ENCODE results near the gene TPRX2. TPM values are rescaled to one million over a fixed set of nuclear protein-coding genes. Genes with fewer than 3 reads are reported as not detected.

The TPRX2 gene
- total and polyA plus RNA-seq, 2 of the 8 experiments (the other 6 are each of a cell fraction or from before 2014, with no cell fraction given), result not detected

- H3K4me1 ChIP-seq (replicated peaks in 1 of 4; ENCODE audit: control insufficient read depth in 3 of 4, insufficient read depth in 4 of 4, low read length in 3 of 4), result peaks cover 0 to 1% (median 0%) of the 10 kb centered on the region in 4 experiments; a peak in 3 of 7 replicates
- no peak overlapping the region for H2BK120ac ChIP-seq (replicated peaks; ENCODE audit: low read depth, low read length)
- H2AK5ac ChIP-seq (ENCODE audit: low read depth, low read length), result no peak overlapping the region
- no peak overlapping the region for H3K56ac ChIP-seq (replicated peaks; ENCODE audit: insufficient read length, low read depth, low read length)
- FAIRE-seq (no peak), DNase-seq (ENCODE audit: low read depth in 1 of 2, low spot score in 2 of 2) (no peak)
- no peak overlapping the region for H3K14ac ChIP-seq (ENCODE audit: insufficient read length)
- H2AFZ ChIP-seq (ENCODE audit: low read length), result no peak overlapping the region
- no peaks in the 10 kb centered on the region for H3K23me2 ChIP-seq (ENCODE audit: low read depth, low read length)
- no peak overlapping the region for H4K8ac ChIP-seq (ENCODE audit: extremely low read depth, insufficient read depth, low read length)
- H3K79me1 ChIP-seq (ENCODE audit: low read depth, low read length), result no peaks in the 10 kb centered on the region
- H3K9ac ChIP-seq (replicated peaks in 1 of 4; ENCODE audit: extremely low read depth in 1 of 4, low read depth in 3 of 4, low read length in 3 of 4), result no peak overlapping the region; a peak in 1 of 7 replicates
- no peaks in the 10 kb centered on the region for H3K9me3 ChIP-seq (ENCODE audit: insufficient read depth in 2 of 2, low read depth in 1 of 2, low read length in 1 of 2)
- 0 out of 2 replicates have a peak overlapping the region, but pooled peaks have one; percentile 6 for H2BK12ac ChIP-seq (ENCODE audit: low read depth, low read length)
- no peak overlapping the region for H3K18ac ChIP-seq (ENCODE audit: extremely low read depth, low read length)
- H4K91ac ChIP-seq (replicated peaks; ENCODE audit: insufficient read length, low read length), result no peak overlapping the region
- WGBS, 2 experiments (ENCODE audit: extremely low coverage in 1 of 2, insufficient coverage in 1 of 2, insufficient read length in 1 of 2, insufficient replicate concordance in 2 of 2, low coverage in 1 of 2, low lambda C conversion rate in 2 of 2, missing lambda C conversion rate in 1 of 2), result 87% methylated on average over 5 of the region's 5 CpGs; no CpG with 5 or more reads in 1 of the 2 experiments
- H4K5ac ChIP-seq (ENCODE audit: insufficient read length, low read depth, low read length), result no peak overlapping the region
- H3K4me2 ChIP-seq (ENCODE audit: insufficient read depth in 1 of 2, low read depth in 2 of 2, low read length in 2 of 2), result no peak overlapping the region
- H2BK20ac ChIP-seq (ENCODE audit: low read length), result no peak overlapping the region
- peak overlapping the region; percentile 20; the same call in 1 of the 2 replicates for H2BK5ac ChIP-seq (ENCODE audit: low read depth, low read length)
- no peaks in the 10 kb centered on the region for H3K27me3 ChIP-seq (replicated peaks in 1 of 4; ENCODE audit: control insufficient read depth in 3 of 4, extremely low read depth in 1 of 4, insufficient read depth in 3 of 4, low read length in 3 of 4)
- TF ChIP-seq SUZ12 (IDR thresholded peaks at IDR 0.05; ENCODE audit: low read length), result no peak
- no peak for TF ChIP-seq YY1 (IDR thresholded peaks at IDR 0.05; ENCODE audit: low read depth, low read length)
- no peak for TF ChIP-seq MAFK (IDR thresholded peaks at IDR 0.05; ENCODE audit: low read depth, low read length)
- no peak for TF ChIP-seq NANOG (IDR thresholded peaks at IDR 0.05; ENCODE audit: insufficient read depth, low read depth, low read length, poor library complexity, severe bottlenecking)
- no peak for TF ChIP-seq CBX8 (IDR thresholded peaks at IDR 0.05; ENCODE audit: borderline replicate concordance, low read depth, low read length)
- no peak for TF ChIP-seq POLR2A (IDR thresholded peaks at IDR 0.05; ENCODE audit: control extremely low read depth in 1 of 2, low read depth in 2 of 2, low read length in 2 of 2)
- no peak for TF ChIP-seq ATF3 (IDR thresholded peaks at IDR 0.05; ENCODE audit: insufficient read depth, low read depth, low read length)
- no peak for TF ChIP-seq BCL11A (IDR thresholded peaks at IDR 0.05; ENCODE audit: low read depth in 2 of 2, low read length in 2 of 2)
- no peak for TF ChIP-seq POU5F1 (IDR thresholded peaks at IDR 0.05; ENCODE audit: low read depth, low read length)
- no peak for TF ChIP-seq CREB1 (IDR thresholded peaks at IDR 0.05)
- TF ChIP-seq GABPA (IDR thresholded peaks at IDR 0.05; ENCODE audit: borderline replicate concordance, insufficient read depth, low read length), result no peak
- TF ChIP-seq BACH1 (IDR thresholded peaks at IDR 0.05; ENCODE audit: low read length), result no peak
- TF ChIP-seq RXRA (IDR thresholded peaks at IDR 0.05; ENCODE audit: insufficient read depth, low read depth, low read length), result no peak
- H3K23ac ChIP-seq (ENCODE audit: insufficient read length), result no peak overlapping the region
- POLR2A ChIA-PET (ENCODE audit: partially characterized antibody), result no interaction called here
- H2BK15ac ChIP-seq (ENCODE audit: low read length), result no peak overlapping the region
- no peaks in the 10 kb centered on the region for H4K20me1 ChIP-seq (replicated peaks in 1 of 2; ENCODE audit: control insufficient read depth in 1 of 2, insufficient read depth in 2 of 2, low read length in 2 of 2)
- CTCF ChIA-PET (ENCODE audit: partially characterized antibody), result interaction anchor here (0.5 to 1.0 kb wide), 3 partner anchors 9 to 77 kb away, joined by 3 read pairs; no protein-coding TSS in a partner anchor
- no peaks in the 10 kb centered on the region for H3K79me2 ChIP-seq (ENCODE audit: control insufficient read depth in 1 of 2, insufficient read depth in 2 of 2, low read length in 2 of 2)
- H3K36me3 ChIP-seq (ENCODE audit: control insufficient read depth in 2 of 4, insufficient read depth in 4 of 4, low read length in 3 of 4), result no peaks in the 10 kb centered on the region
- H3K4me3 ChIP-seq (ENCODE audit: extremely low read depth in 1 of 4, insufficient read depth in 2 of 4, low read depth in 3 of 4, low read length in 4 of 4), result no peak overlapping the region
- no peak overlapping the region for H3K4ac ChIP-seq (replicated peaks; ENCODE audit: insufficient read length, low read depth, low read length)
- no peak overlapping the region for H3K27ac ChIP-seq (ENCODE audit: low read depth, low read length)
These were observed 37.7 kb downstream of the TPRX2 start for GRCh38 chr19:47896773-47897172.

All from H1 (cell line).